ENCODE measurements around the gene DUSP28.

- TF ChIP-seq CTCF (IDR thresholded peaks at IDR 0.05) (no peak), POLR2A (IDR thresholded peaks at IDR 0.05) (no peak)
Observed at GRCh38 chr2:240573516-240574385, 13.6 kb downstream of the DUSP28 start.

Data from ovary (tissue), 3 donors.